DMS79 (cell line): ENCODE results near the gene AHNAK2.
"Not testable (repeated sequence)": the region's sequence is repeated elsewhere in the genome, so short reads cannot be mapped to it uniquely, and the experiment has no call there.

Source experiments
- DNase-seq: peaks from one replicate; lab custom pipeline; 2025; lab: John Stamatoyannopoulos, UW

Gene AHNAK2

DNA sequence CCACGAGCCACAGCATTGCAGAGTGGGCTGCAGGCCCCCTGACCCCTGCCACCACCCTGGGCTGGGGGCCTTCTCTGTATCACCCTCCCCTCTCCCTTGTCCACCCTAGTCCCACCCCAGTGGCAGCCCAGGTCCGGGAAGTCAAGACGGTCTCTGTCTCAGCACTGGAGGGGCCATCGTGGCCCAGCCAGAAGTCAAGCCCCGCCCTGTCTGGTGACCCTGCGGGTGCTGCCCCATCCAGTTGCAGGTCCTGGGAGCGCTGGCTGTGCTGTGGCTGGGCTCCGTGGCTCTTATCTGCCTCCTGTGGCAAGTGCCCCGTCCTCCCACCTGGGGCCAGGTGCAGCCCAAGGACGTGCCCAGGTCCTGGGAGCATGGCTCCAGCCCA is 50.8 kb downstream of the AHNAK2 start:
- DNase-seq, result no peak

DNA sequence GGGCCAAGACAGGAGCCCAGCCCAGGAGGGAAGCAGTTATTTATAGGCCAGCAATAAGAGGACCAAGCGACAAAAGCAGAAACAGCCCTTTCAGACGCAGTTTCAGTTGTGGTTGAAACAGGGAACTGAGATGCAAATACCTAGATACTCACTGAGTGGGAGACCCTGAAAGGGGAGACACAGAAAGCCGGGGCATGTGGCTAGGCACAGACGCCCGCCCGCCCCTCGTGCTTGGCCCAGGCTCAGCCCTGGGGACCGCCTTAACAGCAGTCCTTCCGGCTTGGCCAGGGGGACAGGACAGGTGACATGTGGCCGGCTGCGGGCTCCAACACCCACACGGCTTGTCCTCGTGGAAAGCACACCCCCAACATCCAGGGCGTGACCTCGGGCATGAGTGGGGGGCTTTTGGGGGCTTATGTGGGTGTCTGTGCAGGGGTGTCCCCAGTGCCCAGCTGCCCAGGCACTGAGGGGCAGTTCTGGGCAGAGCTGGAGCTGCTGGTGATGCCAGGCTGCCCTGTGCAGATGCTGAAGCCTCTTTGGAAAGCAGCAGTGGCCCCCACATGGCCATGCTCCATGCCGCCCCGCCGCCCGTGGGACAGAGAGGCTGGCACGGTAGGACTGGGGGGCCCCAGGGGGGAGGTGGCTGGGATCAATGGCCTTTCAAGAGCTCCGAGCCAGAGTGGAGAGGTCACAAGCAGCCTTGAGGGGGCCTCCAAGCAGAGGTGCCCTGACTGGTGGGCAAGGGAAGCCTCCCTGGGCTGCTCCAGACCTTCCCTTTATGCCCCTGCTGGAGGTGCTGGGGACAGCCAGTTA is 51.3 kb downstream of the AHNAK2 start:
- DNase-seq, result no peak

DNA sequence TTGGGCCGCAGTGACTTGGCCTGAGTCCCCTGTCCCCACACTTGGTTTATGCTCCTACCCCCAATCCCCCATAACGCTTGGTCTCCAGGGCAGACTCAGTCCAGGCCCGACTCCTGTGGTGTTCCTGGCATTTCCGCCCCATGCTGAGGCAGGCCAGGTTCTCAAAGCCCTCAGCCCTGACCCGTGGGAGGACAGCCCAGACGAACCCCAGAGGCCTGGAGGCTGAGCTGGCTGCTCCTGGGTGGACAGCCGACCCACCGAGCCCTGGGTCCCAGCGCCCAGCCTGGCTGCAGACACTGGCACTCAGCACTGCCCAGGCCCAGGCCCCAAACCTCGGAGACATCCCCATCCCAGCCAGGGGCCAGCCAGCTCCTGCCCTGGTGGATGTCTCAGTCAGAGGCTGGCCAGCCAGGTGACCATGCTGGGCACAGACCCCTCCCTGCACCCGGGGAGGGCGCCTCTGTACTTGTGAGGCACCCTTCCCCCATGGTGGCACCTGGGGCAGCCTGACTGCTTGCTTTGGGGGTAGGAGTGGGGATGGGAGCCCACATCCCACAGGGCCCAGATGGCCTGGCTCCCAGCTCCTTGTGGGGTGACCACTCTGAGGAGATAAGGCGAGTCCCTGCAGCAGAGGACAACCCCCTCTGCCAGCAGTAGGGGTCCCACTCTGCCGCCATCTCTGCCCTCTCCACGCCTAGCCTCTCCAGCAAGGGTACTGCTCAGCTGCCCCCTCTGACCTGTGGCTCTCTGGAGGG is 52.1 kb downstream of the AHNAK2 start:
- no peak for DNase-seq

DNA sequence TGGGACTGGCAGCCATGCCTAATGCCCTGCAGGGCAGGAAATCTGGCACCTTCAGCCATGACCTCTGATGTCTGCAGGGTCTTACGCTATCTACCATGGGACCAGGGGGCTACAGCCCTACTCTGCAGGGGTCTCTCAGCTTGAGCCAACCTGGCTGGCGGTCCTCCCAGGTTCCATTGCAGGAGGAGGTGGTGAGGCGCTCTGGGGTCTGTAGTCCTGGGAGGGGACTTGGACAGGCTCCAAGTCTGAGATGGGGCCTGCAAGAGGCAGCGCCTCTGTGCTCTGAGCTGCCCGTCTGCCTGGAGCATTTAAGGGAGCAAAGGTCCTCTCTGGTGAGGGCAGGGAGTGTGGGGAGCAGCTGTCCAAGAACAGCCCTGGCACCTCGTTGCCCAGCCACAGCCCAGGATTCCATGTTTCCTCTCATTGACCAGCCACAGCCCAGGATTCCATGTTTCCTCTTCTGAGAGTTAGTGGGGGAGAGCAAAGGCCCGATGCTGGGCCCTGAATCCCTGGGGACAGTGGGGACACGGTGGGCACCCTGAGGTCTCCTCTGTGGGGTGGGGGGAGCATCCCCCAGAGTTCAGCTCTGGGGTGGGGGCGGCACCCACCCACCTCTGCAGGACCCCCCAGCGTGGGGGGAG is 52.8 kb downstream of the AHNAK2 start:
- DNase-seq, result no peak

DNA sequence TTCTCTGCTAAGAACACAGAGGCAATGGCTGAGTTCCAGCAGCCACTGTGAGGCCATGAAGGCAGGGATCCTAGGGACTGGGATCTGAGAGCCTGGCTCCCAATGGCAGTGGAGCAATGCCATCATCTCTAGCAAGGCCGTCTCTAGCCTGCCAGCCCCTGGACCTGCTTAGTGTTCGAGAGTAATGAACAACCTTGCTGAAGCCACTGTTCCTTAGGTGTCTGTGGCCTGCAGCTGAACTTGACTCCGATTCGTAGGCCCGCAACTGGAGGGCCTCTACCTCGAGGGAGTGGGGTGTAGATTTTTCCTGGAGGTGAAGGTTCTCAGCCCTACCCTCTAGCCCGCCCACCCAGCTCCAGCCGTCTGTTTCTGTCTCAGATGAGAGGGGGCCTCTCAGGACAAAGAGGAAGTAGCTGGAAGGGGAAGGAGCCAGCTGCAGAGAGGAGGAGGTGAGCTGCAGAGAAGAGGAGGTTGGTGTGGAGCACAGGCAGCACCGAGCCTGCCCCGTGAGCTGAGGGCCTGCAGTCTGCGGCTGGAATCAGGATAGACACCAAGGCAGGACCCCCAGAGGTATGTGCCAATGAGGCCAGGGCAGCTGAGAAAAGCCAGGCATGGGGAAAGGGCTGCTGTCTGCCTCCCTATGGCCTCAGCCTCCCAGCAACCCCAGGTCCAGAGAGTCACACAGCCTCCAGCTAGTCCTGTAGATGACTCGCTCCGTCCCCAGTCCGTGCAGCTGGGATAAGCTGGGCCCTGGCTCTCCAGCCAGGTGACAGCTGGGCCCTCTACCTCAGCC is 53.6 kb downstream of the AHNAK2 start, which contains the start of gene PLD4:
Gene PLD4 (plus strand): TSS at position 459 of the 793 bp plus-strand sequence. CDS start 2,262 bp downstream, outside the sequence.
- DNase-seq, result no peak

DNA sequence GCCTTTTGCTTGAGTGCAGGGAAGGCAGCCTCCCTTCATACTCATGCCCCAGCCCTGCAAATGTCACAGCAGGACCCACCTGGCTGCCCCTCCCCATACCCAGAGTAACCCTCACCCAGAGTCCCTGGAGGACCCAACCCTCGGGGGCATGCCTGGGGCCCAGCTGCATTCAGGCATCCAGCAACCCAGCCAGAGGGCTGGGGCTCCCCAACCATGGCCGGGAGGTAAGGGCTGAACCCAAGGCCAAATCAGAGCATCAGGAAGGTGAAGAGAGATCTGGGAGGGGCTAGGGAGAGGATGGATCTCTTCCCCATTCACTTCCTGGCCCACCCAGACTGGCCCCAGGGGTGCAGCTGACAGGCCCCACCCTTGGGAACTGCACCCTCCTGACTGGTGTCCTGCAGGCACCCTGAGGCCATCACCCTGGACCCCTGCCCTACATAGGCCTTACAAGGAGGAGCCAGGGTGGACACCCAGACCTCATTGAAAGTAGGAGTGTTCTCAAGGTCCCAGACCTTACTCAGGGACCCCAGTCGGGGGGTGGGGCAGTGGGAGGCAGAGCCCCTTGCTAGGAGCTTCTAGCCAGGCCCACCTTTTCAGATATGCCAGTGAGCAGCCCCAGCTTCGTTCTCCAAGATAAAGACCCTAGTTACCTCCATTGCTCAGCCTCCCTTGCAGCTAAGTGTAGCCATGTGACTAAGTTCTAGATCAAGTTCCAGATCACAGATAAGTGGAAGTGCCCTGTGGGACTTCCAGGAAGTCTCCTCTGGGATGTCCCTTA is 54.3 kb downstream of the AHNAK2 start:
- no peak for DNase-seq

DNA sequence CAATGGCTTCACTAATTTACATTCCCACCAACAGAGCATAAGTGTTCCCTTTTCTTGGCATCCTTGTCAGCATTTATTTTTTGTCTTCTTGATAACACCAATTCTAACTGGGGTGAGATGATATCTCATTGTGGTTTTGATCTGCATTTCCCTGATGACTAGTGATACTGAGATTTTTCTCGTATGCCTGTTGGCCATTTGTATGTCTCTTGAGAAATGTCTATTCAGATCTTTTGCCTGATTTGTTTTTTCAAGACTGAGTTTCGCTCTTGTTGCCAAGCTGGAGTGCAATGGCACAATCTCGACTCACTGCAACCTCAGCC is 58.2 kb downstream of the AHNAK2 start:
- DNase-seq, result no peak

DNA sequence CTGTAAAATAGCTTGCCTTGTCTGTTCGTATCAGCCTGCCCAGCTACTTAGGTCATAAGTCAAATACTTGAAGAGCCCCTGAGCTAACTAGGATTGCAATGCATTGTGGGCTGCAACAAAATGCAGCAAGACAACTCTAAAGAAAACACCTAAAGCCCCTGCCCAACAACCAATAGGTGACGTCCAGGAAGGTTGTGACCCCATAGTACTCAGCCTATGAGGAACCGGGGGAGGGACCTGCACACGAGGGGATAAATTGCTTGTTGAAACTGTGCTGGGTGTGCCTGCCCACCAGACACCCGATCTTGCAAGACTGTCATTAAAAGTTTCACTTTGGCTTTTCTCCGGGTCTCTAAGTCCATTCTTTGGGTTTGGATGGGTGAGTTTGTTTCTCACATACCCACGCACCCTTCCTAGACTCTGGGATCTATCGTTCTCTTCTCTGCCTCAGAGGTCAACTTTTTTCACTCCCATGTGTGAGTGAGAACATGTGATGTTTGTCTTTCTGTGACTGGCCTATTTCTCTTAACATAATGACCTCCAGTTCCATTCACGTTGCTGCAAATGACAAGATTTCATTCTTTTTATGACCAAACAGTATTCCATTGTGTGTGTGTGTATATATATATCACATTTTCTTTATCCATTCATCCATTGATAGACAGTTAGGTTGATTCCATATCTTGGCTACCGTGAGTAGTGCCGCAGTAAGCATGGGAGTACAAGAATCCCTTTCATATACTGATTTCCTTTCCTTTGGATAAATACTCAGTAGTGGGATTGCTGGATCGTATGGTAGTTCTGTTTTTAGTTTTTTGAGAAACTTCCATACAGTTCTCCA is 58.8 kb downstream of the AHNAK2 start:
- DNase-seq, result not testable (repeated sequence)

DNA sequence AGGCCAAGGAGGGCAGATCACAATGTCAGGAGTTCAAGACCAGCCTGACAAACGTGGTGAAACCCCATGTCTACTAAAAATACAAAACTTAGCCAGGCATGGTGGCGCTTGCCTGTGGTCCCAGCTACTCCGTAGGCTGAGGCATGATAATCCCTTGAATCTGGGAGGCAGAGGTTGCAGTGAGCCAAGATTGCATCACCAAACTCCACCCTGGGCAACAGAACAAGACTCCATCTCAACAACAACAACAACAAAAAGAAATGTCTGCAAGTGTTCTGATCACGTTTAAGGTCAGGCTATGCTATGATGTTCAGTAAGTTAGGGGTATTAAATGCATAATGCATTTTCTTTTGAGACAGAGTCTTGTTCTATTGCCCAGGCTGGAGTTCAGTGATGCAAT is 60.2 kb downstream of the AHNAK2 start:
- no peak for DNase-seq

DNA sequence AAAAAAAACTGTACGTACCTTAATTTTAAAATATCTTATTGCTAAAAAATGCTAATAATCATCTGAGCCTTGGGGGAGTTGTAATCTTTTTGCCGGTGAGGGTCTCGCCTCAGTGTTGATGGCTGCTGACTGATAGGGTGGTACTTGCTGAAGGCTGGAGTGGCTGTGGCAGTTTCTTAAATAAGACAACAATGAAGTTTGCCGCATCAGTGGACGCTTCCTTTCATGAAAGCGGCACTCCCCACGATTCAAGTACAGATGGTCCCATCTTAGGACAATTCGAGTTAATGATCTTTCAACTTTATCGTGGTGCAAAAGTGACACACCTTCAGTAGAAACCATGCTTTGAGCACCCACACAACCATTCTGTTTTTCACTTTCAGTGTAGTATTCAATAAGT is 61.1 kb downstream of the AHNAK2 start:
- DNase-seq, result no peak

DNA sequence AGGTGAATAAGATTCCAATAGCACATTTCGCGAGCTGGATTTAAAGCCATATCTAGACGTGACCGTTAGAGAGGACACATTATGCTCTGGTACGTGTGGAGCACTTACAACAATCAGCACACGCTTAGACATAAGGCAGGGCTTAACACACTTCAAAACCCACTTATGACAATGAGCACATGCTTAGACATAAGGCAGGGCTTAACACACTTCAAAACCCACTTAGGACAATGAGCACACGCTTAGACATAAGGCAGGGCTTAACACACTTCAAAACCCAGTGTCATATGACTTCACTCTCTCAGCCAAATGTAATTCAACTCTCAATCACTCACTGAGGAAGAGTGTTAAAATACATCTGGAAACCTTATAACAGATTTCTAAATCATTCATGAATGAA is 64.7 kb downstream of the AHNAK2 start:
- peak; percentile 98 for DNase-seq

DNA sequence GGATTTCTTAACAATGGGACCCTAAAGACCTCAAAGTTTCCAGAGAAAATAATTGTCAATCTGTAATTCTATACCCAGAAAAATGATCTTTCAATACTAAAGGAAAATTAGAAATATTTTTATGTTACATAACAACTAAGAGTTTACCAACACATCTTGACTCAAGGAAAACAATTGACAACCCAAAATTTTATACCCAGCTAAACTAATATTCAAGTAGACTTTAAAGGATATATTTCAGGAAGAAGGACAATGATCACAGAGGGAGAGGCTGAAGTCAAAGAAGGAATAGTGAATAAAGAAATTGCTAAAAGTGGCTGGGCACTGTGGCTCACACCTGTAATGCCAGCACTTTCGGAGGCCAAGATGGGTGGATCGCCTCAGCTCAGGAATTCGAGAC is 66.1 kb downstream of the AHNAK2 start:
- DNase-seq, result no peak

DNA sequence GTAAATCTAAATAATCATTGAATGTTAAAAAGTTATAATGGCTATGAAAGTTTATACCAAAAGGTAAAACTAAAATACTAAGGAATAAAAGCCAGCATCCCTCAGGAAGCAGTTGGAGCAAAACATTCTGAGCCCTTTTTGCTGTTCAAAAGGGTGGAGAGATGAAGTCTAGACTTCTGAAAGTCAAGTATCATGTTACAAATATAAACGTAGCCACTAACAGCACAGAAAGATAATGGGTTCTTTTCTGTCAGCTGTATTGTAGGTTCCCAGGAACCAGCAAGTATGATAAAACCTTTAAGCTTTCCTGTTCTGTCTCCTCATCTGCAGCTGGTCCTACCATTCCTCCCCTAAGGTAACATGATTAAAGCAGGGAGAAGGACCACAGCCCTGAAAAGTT is 69.9 kb downstream of the AHNAK2 start:
- DNase-seq, result no peak

DNA sequence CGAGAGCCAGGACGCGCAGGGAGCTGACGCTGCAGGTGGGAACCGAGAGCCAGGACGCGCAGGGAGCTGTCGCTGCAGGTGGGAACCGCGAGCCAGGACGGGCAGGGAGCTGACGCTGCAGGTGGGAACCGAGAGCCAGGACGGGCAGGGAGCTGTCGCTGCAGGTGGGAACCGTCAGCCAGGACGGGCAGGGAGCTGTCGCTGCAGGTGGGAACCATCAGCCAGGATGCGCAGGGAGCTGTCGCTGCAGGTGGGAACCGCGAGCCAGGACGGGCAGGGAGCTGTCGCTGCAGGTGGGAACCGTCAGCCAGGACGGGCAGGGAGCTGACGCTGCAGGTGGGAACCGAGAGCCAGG is 72.6 kb downstream of the AHNAK2 start:
- not testable (repeated sequence) for DNase-seq

DNA sequence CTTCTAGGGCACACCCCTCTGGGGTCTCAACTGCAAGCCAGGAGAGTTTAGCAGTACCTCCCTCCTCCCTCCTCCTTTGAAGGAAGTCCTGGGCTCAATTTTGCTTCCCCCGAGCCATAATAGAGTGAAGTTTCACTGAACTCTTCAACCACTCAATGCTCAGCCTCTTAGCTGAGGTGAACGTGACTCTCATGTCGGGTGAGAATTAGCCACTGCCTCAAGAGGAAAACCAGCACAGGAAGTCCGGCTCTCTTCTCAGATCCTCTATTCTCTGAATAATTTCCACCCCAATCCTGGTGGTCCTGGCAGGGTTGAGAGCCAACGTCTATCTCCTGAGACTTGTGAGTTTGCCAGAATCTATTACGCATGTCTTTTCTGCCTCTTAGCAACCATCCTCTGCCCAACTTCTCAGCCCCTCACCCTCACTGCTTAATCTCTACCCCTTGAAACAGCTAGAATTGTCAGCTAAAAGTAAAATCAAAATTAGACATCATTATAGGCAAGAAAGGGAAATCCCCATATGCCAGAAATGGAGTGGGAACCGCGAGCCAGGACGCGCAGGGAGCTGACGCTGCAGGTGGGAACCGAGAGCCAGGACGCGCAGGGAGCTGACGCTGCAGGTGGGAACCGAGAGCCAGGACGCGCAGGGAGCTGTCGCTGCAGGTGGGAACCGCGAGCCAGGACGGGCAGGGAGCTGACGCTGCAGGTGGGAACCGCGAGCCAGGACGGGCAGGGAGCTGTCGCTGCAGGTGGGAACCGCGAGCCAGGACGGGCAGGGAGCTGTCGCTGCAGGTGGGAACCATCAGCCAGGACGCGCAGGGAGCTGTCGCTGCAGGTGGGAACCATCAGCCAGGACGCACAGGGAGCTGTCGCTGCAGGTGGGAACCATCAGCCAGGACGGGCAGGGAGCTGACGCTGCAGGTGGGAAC is 73.3 kb downstream of the AHNAK2 start:
- DNase-seq, result not testable (repeated sequence)

DNA sequence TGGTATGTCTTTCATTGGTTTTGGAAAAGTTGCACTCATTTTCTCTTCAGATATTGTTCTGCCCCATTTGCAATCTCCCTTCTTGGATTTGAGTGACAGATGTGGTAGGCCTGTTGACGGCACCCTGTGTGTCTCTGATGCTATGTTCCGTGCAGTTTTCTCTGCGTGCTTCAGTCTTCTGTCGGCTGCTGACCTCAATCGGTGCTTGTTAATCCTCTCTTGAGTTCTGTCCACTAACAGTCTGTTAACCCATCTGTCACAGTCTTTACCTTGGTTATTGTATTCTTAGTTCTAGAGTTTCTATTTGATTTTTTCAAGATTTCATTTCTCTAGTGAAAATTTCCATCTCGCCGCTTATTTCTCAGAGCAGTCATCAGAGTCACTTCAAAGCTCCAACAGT is 74.2 kb downstream of the AHNAK2 start:
- no peak for DNase-seq

DNA sequence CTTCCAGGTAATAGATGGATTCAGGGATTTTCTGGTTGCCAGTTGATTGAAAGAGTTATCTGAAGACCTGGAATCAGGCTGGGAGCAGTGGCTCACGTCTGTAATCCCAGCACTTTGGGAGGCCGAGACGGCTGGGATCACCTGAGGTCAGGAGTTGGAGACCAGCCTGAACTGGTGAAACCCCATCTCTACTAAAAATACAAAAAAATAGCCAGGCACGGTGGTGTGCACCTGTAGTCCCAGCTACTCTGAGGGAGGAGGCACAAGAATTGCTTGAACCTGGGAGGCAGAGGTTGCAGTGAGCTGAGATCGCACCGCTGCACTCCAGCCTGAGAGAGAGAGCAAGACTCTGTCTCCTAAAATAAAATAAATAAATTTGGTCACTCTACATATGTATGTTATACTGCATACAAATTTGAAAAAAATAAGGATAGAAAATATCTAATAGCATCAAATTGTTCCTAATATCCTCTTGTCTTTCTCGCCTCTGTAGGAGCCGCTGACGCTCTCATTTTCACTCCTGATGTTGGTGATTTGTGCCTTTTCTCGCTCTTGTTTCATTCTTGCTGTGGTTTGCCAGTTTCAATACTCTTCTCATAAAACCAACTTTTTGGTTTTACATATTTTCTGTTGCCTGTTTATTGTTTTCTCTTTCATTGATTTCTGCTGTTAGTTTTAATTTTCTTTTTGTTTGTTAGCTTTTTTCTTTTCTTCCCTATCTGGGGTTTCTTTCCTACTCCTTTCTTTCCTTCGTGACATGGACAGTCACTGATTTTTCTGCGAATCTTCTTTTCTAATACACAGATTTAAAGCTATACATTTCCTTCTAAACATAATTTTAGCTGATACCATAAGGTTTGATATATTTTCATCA is 77.3 kb downstream of the AHNAK2 start:
- no peak for DNase-seq

DNA sequence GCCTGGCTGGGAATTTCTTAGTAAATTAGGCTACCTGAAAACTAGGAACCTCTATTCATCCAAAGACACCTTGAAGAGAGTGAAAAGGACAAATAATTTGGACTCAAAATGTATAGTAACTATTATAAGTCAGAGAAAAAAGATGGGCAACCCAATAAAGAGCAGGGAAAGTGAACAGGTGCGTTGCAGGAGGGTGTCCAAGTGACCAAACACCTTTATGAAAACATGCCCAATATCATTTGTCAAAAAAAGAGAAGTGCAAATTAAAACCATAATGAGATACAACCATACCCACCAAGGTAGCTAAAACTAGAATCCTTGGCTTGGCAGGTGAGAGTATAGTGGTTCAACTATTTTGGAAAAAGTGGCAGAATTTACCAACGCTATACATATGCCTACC is 78.4 kb downstream of the AHNAK2 start:
- DNase-seq, result no peak
